ENCODE measurements around the gene MAN1A2.
"Not testable (repeated sequence)": the region's sequence is repeated elsewhere in the genome, so short reads cannot be mapped to it uniquely, and the experiment has no call there.

MAN1A2 gene

GRCh38 chr1:117403597-117403996, 36.3 kb downstream of the MAN1A2 start:
- FAIRE-seq: no peak

GRCh38 chr1:117405042-117405441, 37.8 kb downstream of the MAN1A2 start:
- no peak for FAIRE-seq

GRCh38 chr1:117412472-117412871, 45.2 kb downstream of the MAN1A2 start:
- peak; percentile 53 for FAIRE-seq

- no peak for FAIRE-seq
These were observed 46.2 kb downstream of the MAN1A2 start for GRCh38 chr1:117413412-117413811.

DNA sequence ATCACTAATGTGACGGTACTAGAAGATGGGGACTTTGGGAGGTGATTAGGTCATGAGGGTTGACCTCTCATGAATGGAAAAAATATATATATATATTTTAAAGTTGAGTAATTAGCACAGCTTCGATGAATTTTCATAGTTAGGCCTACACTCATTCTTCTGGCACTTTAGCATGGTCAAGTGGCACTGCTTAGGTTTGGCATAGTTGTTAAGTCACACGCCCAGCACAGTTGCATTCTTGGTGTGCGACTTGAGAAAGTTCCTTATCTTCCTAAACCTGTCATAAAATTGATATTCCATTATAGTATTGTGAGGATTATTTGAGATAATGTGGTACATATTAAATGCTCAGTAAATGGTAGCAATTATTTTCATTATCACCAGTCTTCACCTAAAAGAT, 47.7 kb downstream of the MAN1A2 start:
- no peak for FAIRE-seq

GRCh38 chr1:117416004-117416403, 48.8 kb downstream of the MAN1A2 start:
- no peak for FAIRE-seq

DNA sequence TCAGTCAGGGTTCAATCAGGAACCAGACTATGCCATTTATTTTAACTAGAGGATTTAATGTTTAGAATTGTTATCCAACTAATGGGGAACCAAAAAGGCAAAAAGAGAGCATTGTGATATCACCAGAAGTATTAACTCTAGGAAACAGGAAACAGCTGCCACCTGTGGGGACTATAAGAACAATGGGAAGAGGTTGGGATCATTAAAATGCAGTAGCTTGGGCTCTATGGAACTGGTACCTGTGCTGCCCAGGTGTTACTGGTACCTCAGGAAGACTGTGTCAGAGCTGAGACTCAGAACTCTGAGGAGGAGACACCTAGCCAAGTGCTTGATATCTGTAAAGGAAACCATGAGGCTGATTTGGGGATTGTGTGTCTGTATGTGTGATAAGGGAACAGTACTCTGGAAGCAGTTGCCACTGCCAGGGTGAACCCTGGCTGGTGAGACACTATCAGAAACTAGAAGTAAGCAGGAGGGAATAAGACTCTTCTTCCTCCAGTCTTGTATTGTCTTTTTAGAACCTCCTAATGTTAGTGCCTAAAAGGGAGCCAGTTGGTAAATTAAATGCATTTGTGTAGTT, 49.4 kb downstream of the MAN1A2 start:
- no peak for FAIRE-seq

GRCh38 chr1:117425050-117425734, 57.9 kb downstream of the MAN1A2 start:
- no peak for FAIRE-seq

- FAIRE-seq: no peak
These were observed 60.0 kb downstream of the MAN1A2 start for GRCh38 chr1:117427297-117427696.

- no peak for FAIRE-seq
These were observed 66.7 kb downstream of the MAN1A2 start for GRCh38 chr1:117433943-117434342.

DNA sequence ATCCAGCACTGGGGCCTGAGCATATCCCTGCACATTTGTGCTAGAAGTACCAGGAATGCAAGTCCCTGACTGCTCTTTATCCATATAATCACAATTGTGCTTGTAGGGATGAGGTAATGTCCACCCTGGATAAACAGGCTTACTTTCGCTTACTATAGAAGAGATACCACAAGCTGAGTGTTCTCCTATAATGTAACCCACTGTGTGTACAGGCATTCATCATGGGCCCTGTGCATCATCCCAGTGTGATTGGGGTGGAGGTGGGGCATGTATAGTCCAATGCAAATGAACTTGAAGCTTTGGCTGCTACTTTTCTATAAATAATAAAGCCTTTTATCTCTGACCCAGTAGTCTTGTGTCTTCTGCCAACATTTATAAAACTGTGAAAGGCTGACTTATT, 69.3 kb downstream of the MAN1A2 start:
- no peak for FAIRE-seq

DNA sequence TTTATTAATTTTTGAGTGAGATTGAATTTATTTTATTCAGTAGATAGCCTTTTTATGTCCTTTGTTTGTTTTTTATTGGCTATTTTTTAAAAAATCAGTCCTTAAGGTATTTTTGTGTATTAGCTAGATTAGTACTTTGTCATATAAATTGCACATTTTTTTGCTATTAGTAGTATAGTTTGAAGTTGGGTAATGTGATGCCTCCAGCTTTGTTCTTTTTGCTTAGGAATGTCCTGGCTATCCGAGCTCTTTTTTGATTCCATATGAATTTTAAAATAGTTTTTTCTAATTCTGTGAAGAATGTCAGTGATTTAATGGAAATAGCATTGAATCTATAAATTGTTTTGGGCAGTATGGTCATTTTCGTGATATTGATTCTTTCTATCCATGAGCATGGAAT, 80.4 kb downstream of the MAN1A2 start:
- no peak for FAIRE-seq

GRCh38 chr1:117452216-117452615, 85.0 kb downstream of the MAN1A2 start:
- no peak for FAIRE-seq

DNA sequence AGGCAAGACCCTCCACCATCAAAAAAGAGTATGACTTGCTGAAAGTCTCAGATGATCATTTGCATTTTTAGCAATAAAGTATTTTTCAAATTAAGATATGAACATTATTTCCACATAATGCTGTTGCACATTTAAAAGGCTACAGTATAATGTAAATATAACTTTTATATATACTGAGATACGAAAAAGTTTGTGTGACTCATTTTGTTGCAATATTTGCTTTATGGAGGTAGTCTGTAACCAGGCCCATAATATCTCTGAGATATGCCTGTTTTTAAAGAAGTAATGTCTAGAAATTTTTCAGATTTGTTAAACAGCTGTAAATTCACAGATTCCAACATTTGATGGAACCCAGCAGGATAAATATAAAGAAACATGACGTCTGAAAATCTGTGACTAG, 86.7 kb downstream of the MAN1A2 start:
- FAIRE-seq: no peak

DNA sequence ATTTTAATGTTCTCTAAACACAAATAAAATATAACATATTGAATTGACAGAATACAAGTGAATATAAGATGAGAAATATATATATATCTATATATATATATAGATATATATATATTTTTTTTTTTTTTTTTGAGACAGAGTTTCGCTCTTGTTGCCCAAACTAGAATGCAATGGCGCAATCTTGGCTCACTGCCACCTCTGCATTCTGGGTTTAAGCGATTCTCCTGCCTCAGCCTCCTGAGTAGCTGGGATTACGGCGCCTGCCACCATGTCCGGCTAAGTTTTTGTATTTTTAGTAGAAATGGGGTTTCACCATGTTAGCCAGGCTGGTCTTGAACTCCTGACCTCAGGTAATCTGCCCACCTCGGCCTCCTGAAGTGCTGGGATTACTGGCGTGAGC, 91.2 kb downstream of the MAN1A2 start:
- not testable (repeated sequence) for FAIRE-seq

- FAIRE-seq: no peak
These were observed 99.5 kb downstream of the MAN1A2 start for GRCh38 chr1:117466761-117467160.

DNA sequence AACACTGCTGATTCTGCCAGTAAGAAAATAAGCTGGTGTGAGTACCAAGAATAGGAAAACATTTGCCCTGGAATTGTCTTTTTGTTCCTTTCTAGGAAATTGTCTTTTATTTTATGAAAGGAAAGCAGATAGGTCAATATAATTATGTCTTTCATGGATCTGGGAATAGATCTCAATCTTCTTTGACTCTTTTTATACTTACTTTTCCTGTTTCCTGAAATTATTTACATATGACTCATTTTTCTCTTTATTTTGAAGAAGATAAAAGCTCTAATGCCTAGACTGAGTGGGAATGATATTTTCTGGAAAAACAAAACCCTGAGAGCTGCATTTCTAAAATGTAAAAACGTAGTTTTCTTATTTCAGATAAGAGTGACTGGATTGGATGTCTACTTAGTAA, 100.1 kb downstream of the MAN1A2 start:
- FAIRE-seq: no peak

DNA sequence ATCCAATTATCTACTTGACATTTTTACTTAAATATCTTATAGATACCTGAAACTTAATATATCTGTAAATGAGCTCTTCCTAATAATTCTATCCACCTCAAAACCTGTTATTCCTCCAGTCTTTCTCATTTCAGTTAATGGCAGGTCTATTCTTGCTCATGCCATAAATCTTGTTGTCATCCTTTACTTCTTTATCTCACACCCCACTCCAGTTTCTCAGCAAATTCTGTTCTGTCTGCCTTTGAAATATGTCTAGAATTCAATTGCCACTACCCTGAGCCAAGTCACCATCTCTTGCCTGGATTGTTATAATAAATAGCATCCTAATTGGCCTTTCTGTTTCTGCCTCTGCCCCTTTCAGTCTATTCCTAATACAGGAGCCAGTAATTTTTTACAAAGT, 105.8 kb downstream of the MAN1A2 start:
- no peak for FAIRE-seq

DNA sequence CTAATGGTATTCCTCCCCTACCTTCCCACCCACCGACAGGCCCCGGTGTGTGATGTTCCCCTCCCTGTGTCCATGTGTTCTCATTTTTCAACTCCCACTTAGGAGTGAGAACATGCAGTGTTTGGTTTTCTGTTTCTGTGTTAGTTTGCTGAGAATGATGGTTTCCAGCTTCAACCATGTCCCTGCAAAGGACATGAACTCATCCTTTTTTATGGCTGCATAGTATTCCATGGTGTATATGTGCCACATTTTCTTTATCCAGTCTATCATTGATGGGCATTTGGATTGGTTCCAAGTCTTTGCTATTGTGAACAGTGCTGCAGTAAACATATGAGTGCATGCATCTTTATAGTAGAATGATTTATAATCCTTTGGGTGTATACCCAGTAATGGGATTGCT, 108.2 kb downstream of the MAN1A2 start:
- FAIRE-seq: not testable (repeated sequence)

- no peak for FAIRE-seq
These were observed 111.8 kb downstream of the MAN1A2 start for GRCh38 chr1:117479086-117479485.

GRCh38 chr1:117481410-117481809, 114.2 kb downstream of the MAN1A2 start:
- no peak for FAIRE-seq

DNA sequence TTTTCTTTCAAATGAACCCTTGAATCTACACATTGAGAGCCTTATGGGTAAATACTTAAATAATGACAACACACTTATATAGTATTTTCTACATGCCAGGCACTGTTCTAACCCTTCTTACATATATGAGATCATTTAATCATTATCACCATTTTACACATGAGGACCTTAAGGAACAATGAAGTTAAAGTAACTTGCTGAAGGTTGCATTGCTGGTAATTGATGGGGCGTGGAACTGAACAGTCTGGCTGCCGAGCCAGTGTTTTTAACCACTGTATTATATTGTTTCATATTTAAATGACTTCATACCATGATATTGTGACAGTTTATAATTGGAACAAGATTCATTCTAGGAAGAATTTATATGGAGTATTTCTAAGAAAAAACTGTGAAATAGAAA, 126.7 kb downstream of the MAN1A2 start:
- FAIRE-seq: no peak

- no peak for FAIRE-seq
These were observed 127.8 kb downstream of the MAN1A2 start for GRCh38 chr1:117495068-117495467.

DNA sequence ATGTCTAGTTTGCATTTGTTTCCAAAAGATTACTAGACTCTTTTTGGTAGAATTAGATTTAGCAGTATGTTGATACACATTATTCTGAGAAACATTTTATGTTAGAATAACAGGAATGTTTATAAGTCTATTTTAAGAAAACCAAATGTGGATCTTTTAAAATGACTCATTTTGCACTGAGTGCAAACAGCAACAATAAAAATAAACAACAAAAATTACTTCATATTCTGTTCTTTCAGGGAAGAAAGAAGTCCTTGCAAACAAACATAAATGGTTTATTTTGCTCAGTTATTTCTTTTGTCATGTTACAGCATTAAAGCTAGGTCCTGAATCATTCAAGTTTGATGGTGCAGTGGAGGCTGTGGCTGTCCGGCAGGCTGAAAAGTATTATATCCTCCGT, 131.8 kb downstream of the MAN1A2 start:
- FAIRE-seq: peak; percentile 57

DNA sequence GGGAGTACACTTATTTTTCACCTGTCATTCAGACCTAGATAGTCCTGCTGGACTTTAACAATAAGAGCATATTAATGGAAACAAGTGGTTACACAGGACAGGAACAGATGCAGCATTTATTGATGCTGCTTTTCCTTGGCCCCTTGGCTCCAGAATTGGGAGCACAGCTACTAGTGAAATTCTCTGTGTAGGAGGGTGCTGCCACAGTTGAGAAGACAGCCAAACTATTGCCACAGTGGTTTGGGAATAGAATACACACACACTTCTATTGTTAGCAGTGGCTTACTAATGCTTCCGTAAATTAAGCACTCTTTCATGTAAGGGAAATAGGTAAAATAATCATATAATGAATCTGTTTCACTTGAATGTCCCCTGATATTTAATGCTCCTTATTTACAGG, 133.3 kb downstream of the MAN1A2 start:
- no peak for FAIRE-seq

Data from endometrium (tissue), 2 donors.